Measurements from ENCODE around the gene DAAM1.

DNA sequence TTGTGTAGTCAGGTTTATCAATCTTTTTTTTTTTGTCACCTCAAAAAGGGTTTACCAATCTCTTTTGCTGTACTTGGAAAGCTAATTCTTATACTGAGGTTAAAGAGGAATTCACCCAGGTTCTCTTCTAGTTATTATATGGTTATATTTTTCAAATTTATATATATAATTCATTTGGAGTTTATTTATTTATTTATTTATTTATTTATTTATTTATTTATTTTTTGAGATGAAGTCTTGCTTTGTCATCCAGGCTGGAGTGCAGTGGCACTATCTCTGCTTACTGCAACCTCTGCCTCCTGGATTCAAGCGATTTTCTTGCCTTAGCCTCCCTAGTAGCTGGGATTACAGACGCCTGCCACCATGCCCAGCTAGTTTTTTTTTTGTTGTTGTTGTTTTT, 202.9 kb downstream of the DAAM1 start:
- TF ChIP-seq POLR2A (IDR thresholded peaks at IDR 0.05): no peak
- TF ChIP-seq, protein P1, sequence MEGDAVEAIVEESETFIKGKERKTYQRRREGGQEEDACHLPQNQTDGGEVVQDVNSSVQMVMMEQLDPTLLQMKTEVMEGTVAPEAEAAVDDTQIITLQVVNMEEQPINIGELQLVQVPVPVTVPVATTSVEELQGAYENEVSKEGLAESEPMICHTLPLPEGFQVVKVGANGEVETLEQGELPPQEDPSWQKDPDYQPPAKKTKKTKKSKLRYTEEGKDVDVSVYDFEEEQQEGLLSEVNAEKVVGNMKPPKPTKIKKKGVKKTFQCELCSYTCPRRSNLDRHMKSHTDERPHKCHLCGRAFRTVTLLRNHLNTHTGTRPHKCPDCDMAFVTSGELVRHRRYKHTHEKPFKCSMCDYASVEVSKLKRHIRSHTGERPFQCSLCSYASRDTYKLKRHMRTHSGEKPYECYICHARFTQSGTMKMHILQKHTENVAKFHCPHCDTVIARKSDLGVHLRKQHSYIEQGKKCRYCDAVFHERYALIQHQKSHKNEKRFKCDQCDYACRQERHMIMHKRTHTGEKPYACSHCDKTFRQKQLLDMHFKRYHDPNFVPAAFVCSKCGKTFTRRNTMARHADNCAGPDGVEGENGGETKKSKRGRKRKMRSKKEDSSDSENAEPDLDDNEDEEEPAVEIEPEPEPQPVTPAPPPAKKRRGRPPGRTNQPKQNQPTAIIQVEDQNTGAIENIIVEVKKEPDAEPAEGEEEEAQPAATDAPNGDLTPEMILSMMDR (IDR thresholded peaks at IDR 0.05): no peak

Data from thyroid gland (tissue), 4 donors.